NK-92 (cell line): ENCODE results near the gene FCN2.

Source experiments
- DNase-seq: peaks from one replicate; lab custom pipeline; 2025; ENCODE audit not compliant: unreplicated experiment; lab: John Stamatoyannopoulos, UW

FCN2 gene

DNA sequence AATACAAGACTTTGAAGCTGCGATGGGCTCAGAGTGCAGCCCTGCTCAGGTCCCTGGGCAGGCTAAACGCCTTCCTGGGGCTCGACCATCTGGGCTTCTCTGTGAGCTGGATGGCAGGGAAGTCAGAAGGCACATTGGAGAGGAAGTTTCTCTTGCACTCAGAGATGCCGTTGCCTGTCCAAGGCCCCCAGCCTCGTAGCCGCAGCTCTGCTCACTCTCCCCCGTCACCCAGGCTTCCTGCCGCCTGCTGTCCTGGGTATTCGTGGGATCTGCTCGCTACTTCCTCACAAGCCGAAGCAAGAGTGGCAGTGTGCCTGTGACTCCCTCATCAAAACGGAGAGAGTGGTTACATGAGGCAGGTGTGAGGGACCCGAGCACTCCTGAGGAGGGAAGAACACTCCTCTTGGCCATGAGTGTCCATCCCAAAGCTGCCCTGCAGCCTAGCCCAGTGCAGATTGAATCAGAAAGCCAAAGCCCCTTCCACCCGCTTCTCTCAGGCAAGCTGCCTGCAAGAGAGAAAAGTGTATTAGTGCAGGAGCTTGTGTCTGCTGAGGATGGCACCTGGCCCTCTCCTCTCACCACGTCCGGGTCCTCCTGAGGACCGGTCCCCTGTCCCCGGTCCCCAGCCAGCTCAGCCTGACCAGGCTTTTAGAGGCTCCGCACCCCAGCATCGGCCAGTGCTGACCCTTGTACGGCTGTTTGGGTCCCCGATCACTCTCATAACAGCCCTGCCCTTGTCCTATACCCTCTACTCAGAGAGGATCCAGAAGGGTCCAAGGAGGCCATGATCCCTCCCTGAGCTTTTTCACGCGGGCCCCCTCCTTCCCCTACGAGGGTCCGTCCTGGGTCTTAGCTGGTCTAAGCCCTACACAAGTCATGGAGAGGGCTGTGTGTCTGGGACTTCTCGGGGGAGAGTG is 7.3 kb downstream of the FCN2 start:
- no peak for DNase-seq

DNA sequence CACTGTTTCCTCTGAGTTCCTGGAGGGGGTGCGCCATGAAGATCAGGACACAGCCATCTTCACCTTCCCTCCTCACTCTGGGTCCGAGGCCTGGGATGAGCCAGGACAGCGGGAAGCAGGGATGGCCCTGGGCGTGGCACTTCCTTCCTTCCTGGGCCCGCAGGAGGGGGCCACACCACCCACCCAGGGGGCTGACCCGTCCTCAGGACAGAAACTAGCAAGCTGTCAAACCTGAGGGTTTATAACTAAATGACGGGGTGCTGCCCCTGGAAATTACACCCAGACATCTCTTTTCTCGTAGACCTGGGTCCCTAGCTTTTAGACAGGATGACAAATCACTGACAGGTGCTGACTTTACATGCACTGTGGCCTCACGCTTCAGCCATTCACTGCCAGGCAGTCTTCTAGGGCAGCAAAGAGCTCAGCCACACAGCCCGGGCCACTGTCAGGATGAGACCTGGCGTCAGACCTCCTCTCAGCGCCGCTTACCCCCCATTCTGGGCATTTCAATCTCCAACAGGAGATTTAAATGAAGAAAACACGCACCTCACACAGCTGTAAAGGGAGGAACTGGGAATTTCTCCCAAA is 8.1 kb downstream of the FCN2 start:
- no peak for DNase-seq

DNA sequence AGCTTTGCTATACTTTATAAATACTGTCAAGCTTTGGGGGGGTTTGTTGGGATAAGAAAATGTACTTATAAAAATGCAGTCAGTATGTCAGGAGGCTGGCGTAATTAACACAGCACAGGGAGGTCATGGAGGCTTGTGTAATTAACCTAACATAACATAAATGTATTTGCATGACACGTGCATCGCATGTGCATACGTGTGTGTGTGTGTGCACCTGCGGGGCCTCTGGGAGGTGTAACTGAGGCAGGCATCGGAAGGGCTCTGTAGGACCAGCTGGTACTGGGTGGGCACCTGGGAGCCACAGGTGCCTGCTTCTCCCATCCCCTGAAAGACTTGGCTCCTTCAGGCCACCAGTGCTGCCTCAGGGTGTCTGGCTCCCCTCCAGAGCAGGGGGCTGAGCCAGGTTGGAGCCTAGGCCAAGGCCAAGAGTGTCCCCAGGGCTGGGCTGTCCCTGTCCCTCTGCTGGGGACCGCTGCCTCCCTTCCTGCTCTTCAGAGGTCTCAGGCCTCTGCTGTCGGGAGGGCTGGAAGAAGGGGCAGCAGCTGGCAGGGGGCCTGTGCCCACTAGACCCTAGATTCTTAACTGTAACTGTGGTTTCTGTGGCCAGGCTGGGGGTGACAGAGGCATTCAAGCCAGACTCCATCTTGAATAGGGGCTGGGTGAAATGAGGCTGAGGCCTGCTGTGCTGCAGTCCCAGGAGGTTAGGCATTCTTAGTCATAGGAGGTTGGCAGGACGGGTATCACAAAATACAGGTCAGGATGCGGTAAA is 9.0 kb downstream of the FCN2 start:
- no peak for DNase-seq

DNA sequence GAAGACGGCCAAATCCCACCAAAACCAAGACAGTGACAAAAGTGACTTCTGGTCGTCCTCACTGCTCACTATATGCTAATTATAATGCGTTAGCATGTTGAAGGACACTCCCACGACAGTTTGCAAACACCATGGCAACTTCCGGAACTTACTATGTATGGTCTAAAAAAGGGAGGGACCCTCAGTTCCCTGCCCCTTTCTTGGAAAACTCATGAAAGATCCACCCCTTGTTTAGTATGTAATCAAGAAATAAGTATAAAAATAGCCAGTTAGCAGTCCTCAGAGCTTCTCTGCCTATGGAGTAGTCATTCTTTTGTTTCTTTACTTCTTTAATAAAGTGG is 9.5 kb downstream of the FCN2 start:
- no peak for DNase-seq

DNA sequence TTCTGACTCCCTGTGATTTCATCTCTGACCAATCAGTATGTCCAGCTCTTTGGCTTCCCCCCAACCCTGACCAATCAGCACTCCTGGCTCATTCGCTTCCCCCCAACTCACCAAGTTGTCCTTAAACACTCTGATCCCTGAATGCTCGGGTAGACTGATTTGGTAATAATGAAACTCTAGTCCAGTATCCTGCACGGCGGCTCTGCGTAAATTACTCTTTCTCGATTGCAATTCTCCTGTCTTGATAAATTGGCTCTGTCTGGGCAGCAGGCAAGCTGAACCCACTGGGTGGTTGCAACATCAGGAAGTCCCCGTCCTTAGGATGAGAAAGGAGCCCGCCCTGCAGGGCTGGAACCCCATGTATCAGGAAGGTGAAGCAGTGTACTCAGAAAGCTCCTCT is 10.4 kb downstream of the FCN2 start:
- DNase-seq, result no peak

DNA sequence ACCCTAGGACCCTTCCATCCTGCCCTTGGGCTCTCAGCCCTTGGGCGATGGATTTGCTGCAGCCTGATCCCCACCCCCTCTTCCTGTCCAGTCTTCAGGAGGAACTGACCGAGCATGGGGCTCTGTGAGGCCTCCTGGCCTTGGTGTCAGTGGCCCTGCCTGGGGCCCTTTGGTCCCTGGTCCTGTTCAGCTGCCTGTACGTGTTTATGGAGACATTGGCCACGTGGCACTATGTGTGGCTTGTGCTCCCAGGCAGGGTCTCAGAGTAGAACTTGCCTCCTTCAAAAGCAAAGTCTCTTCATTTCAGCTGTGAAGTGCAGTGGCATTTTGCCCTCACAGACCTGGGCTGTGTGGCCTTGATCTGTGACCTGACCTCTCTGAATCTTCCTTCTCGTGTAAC is 11.1 kb downstream of the FCN2 start:
- DNase-seq, result no peak

DNA sequence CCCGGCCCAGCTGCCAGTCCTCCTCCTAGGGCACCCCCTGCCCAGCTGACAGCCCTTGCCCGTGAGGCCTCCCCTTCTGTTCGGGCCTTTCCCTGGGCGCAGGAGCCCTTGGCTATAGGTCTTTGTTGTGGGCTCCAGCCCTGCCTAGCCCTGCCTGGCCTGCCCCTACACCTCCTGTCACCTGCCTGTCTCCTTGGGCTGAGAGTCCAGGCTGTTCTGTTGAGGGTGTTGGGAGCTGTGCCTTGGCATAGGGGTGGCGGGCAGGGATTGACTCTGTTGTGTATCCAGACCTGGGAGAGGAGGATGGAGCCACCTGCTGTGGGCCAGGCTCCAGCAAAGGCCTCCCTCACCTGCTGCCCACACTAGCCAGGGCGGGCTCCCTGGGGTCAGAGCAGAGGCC is 11.6 kb downstream of the FCN2 start:
- no peak for DNase-seq

DNA sequence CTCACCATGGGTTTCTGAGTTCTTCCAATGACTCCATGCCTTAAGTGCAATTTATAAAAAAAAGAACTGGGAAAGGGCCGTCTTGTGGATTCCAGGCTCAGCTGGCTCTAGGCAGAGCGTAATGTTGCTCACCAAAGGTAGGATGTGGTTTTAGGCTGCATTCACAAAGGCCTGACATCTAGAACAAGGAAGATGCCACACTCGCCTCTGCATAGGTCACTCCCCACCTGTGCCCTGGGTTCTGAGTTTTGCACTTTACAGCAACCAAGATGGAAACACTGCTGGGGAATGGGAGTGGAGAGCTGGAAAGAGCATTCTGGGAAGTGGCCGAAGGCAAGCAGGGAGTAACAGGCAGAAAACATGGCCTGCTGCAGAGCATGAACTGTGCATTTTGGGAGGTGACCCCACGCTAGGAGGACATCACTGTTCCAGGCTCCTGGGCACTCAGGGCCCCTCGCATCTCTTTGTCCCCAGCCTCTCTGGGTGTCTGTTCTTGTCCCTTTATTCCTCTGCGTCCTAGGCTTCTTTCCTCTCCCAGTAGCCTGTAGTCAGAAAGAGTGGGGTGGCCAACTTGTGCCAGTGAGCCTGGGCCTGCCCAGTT is 12.3 kb downstream of the FCN2 start:
- DNase-seq, result no peak

DNA sequence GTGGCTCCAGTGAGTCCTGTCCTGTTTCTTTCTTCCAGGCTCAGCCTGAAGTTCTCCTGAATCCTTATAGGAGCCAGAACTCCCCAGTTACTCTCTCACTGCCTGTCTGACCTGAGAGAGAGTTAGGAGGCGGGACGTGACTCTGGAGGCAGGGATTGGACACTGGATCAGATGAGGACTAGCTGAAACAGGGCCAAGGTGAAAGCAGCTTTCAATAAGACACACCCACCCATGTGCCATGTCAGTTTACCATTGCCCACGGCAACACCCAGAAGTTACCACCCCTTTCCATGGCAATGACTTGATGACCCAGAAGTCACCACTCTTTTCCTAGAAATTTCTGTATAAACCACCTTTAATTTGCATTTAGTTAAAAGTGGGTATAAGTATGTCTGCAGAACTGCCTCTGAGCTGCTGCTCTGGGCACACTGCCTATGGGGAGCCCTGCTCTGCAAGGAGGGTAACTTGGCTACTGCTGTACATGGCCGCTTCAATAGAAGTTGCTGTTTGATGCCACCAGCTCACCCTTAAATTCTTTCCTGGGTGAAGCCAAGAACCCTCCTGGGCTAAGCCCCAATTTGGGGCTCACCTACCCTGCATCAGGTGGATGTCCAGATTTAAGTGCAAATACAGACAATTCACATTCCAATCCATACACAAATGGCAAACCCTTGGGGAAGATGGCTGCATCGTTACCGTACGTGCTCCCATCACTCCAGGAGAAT is 13.7 kb downstream of the FCN2 start:
- no peak for DNase-seq

DNA sequence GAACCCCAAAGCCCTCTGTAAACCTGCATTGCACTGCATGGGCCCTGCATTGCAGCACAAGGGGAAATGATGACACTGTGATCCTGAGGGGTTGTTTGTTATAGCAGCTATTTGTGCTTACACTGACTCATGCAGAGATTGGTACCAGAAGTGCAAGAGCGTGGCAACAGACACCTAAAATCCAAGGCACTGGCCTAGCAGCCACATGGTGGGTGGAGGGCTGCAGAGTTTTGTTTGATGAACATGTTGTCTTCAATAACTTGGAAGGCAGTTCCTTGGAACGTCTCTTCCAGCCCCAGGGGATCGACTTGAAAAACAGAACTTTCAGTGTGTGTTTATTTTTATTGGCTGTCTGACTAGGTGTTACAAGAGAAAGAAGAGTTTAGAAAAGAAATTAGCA is 14.5 kb downstream of the FCN2 start:
- no peak for DNase-seq

DNA sequence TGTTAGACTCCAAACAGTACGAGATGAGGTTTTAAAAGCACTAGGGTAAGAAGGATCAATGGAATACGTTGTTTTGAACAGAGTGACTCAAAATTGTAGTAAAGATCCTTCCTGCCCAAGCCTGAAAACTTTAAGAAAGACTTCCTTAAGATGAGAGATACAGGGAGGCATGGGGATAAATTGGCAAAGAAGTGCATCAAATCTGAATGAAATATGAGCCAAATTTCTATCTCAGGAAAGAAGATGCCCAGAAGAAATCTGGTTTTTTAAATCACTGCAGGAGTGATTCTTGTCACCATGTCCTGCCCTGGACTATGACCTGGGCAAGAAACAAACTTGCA is 14.9 kb downstream of the FCN2 start:
- no peak for DNase-seq

DNA sequence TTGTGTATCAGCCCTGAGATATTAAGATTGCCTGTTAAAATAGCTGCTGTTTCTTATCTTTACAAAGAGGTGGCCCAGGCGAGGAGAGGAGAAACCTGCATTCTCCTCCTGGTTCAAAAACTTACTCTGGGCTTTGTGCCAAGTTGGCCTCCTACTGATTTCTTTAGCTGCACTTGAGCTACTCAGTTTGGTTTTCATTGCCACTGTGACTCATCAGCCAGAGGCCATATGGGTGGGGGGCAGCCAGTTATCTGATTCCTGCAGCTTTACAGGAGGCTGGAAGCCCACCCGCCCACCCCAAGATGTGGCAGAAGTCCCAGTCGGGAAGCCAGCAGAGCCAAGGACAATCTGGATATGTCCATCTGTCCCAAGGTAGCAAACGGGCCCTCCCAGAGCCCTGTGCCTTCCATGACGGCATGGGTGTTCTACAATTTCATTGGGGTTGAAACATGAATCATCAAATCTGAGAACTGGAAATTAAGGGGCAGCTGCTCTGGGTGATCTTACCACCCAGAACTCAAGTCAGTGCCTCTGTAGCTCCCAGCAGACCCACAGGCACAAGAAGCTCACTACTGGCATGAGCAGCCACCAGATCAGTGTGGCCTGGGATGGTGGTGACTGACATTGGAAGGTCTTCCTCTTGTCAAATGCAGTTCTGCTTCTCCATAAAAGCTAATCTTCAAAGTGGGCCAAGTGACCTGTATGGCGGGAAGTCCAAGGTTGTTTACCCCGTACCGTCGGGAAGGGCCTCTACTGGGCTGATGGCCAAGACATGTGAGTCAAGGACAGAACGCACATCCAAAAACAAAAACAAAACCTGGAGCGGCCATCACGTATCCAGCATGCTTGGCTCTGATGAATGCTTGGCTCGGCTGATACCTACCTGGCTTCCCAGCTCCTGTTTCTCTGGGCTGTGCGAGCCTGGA is 15.6 kb downstream of the FCN2 start:
- DNase-seq, result no peak

DNA sequence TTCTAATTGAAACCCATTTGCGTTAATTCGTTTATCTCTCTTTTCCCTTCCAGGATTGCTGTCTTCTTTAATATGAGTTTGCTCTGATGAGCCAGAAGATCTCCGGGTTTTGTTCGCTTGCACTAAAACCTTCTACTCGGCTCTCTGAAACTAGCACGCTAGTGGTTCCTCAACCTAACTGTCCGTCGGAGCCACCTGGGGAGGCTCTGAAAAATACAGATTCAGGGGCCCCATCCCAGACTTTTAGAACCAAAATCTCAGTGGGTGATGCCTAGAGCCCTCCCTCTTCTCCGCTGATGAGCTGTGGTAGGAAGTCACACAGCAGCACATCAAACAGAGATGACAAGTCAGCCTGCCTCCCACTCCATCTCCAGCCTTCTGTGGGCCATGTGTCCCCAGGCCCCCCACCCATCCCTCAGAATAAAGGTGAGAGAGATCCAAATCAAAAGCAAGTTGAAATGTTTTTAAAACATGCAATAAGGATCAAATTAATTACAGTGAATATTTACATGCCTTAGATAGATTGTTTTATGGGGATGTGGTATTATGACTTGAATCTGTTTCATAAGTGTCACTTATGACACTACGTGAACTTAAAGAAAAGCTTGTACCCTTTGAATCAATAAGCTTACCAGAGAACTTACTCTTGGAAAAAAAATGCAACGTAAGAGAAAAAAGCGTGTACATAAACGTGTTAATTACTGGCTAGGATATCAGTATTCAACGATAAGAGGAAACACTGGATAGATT is 16.4 kb downstream of the FCN2 start:
- no peak for DNase-seq

DNA sequence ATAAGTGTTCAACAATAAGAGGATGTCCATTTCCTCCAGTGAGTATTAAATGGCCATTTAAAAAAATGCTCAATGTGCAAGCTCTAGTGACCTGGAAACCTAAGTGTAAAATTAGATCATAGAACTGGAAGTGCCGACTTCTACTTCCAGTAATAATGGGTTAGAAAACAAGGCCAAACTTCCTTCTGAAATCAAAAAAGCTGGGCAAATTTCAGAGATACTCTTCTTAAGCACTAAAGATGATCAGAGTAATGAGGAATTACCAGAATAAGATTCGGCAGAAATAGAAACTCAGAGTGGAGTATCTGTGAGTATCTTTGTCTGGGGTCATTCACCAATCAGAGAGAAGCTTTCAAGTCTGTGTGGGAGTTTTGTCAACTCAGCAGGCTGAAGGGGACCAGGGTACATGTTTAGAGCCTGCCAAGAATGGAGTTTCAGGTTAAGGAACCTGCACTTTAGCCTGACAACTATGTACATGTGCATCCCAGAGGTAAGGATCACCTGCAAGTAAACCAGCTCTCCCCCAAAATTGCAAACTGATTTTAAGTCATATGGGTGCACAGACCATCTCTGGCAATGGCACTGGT is 17.1 kb downstream of the FCN2 start:
- no peak for DNase-seq

DNA sequence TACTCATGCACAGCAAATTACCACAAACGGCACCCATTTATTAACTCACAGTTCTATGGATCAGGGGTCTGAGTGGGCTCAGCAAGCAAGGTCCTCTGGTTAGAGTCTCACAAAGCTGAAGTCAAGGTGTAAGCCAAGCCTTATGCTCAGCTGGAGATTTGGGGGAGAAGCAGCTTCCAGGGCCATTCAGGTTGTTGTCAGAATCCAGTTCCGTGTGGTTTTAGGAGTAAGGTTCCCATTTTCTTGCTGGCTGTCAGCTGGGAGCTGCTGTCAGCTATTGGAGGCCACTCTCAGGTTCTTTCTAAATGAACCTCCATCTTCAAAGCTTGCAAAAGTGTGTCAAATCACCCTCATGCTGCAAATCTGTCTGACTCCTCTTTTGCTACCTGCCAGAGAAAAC is 17.7 kb downstream of the FCN2 start:
- no peak for DNase-seq

DNA sequence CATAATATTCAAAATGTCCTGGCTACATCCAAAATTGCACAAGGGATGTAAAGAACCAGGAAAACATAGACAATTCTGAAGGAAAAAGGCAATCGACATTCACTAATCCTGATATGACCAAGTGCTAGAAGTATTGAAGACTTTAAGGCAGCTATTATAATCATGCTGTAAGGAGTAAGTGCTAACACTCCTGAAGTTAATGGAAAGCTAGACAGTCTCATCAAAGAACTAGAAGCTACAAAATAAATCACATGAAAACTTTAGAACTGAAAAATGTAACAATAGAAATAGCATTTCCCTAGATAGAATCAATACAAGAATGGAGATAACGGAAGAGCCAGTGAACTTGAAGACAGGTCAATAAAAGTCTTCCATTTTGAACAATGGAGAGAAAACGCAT is 18.6 kb downstream of the FCN2 start:
- no peak for DNase-seq

DNA sequence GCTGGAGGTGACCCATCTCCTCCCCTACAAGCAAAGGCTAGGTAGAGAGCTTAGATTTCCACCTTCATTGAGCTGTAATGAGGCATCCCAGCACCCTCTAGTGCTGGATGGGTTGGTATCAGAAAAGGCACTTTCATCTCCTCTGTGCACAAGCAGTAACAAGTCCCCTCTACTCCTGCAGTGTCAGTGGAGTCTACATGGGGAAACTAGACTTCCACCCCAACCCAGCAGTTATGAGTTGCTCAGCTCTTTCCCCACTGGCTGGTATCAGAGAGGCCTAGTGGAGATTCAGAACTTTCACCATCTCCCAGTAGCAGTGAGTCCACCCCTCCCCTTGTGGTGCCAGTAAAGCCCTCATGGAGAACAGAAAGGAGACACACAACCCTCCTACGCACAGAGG is 19.2 kb downstream of the FCN2 start:
- no peak for DNase-seq

DNA sequence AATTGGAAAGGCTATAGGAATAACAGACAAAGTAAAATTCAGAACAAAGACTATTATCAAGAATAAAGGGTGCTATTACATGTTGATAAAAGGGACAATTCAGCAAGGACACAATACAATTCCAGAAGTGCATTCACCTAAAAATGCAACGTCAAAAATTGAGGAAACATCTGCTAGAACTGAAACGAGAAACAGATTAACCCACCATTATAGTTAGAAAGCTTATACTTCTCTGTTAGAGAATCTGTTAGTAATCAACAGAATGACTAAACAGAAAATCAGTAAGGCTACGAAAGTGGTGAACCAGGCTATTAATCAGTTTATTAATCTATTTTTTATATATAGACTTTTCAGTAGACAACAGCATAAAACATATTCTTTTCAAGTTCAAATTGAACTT is 22.3 kb downstream of the FCN2 start:
- DNase-seq, result no peak
